Fibroblast of peridontal ligament (primary cell): ENCODE results near the gene VAMP2.

Source experiments
- DNase-seq: peaks from one replicate; pipeline ENCODE4 v3.0.0-alpha.2; 2010; ENCODE audit errors: extremely low read depth

The VAMP2 gene

DNA sequence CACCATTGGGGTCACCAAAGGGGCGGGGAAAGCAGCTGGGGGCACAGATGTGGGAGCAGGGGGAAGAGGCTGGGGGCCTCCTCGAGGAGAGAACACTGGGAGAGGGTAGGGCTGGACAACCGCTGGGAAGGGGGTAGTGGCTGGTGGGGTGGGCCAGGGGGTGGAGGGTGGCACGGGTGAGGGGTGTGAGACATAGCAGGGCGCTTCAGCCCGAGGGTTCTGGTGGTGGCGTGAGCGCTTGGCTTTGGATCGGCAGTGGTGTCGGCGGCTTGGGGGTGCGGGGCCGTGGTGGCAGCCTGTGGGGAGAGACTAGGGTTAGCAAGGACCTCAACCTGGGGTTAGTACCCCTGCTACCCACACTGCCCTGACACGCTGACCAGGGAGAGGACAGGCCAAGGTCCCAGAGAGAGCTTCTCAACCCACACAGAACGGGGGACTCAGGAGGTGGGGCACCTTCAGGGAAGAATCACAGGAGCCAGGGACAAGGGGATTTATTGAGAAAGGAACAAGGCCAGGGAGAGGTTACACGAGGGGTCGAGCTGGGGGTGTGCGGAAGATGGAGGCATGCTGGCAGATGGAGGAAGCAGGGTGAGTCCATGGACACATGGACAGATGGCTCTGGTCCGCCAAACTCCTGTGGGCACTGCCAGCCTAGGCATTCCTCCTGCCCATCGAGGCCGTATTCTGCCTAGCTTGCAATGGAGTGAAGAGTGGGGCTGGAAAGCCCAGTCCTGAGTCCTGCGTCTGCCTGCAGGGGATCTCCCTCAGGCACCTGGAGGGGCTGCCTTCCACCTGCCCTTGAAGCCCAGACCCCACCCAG lies 19.0 kb downstream of the VAMP2 start:
- no peak for DNase-seq

DNA sequence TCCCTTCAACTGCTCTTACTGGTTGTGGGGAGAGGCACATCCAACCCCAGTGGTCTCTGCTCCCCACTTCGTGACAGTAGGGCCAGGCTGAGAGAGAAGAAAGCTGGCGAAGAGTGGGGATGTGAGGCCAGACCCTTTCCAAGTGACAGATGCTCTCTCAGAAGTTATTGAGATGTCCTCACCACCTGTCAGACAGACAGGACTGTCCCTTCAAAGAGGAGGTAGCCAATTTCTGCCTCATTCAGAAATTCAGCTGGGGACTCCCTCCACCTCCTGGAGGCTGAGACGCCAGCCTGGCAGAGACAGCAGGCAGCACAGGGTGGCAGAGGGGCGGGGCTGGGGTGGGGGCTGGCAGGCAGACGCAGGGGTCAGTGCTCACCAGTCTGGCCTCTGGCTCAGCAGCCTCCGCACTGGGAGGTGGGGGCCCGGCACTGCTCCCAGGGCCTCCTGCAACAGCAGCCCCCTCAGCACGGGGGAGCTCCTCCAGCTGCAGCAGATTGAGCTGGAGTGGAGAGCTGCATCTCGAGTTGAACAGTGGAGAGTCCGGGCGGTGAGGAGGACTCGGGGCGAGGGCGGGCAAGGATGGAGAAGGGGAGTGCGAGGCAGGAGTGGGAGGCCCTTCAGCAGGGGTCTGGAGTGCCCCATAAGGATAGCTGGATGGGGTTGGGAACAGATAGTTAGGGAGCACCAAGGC lies 19.7 kb downstream of the VAMP2 start:
- no peak for DNase-seq

DNA sequence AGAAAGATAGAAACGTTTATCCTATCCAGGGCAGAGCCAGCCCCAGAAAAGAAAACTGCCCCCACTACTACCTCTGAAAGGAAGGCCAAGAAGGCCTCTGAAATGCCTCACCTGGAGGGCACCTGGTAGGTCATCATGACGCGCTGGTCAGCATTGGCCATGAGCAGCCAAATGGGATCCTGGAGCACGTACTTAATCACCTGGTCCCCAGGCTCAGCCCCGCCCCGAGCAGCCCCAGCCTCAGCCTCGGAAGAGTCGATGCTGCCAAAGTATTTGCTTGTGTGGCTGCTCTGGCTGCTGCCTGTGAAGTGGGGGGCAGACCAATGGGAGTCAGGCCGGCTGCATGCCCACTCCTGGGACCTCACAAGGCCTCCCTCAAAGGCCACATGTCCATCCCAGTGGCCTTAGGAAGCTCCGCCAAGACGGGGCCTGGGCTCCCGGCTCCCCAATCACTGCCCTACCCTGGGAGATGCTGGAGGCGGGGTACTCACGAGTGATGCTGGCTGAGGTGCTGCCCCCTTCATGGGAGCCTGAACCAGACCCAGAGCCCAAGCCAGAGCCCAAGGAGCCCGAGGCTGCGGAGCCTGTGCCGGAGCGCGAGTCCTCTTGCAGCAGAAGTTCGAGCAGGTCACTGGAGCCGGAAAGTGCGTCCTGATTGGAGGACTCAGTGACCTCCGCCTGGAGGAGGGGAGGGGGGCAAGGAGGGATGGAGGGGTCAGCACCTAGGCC lies 20.4 kb downstream of the VAMP2 start:
- DNase-seq, result no peak

DNA sequence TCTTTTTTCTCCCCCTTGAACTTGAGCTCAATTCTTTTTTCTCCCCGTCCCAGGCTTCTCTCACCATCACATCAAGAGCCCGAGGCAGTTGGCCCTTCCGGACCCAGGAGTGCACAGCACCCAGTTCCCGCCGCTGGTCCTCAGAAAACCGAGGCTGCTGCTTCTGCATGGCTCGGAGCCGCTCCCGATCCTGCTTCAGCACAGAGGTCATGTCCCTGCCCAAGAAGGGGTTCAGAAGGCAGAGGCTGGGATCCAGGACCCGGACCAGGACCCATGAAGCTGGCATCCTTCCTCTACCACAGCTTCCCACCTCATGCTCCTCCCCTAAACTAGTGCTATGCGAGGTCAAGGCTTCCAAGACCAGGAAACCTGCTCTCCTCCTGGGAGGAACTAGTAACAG lies 21.0 kb downstream of the VAMP2 start:
- no peak for DNase-seq

DNA sequence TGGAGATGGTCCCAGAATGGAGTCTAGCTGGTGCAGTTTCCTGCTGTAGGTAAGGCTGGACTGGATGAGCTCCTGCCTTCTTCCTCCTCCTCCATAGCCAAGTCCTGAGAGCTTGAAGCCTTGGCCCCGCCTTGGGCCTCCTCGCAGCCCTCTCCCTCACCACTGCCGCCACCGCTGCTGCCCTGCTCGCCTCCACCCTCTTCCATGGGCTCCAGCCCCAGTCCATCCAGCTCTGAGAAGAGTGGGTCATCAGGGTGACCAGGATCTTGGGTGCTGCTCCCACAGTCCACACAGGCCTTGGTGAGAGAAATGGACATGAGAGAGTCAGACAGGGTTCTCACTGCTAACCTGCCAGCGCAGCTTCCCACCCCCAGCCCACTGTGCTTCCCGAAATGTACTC lies 21.7 kb downstream of the VAMP2 start:
- DNase-seq, result no peak

DNA sequence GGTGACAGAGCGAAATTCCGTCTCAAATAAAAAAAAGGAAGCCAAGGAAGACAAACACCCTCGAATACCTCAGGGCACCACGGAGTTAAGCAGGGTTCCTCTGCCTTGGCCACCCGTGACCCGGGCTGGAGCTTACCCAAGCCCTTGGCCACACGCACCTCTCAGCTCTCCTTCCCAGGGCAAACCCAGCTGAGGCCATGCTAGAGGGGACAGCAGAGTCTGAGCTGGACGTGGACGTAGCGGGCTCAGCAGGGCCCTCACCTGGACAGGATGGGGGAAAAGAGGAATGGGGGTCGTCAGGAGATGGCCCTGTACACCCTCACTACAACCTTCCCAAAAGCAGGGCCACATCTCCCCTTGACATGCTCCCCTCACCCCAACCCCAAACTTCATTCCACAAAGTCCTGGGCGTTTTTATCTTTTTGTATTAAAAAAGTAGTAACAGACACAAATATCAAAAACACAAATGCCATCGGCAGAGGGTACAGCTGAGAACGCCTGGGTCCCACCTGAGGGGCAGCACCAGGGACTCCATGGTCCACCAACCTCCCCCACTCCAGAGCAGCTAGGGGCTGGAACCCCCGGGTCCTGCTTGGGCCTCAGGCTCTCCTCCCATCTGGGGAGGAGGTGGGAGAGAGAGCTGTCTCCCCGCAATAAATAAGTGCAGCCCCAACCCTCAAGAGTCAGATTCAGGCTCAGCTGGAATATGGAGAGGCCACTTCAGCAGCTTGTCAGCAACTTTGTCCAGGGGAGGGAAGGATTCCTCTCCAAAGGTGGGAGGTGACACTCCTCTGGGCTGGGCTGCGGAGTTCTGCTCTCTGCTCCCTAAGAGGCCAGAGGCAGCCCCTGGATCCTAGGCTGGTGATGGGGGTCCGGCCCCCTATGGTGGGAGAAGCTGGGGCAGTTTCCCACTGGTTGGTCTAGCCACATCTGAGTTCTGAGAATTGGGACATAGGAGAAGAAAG lies 22.4 kb downstream of the VAMP2 start:
- DNase-seq, result no peak

DNA sequence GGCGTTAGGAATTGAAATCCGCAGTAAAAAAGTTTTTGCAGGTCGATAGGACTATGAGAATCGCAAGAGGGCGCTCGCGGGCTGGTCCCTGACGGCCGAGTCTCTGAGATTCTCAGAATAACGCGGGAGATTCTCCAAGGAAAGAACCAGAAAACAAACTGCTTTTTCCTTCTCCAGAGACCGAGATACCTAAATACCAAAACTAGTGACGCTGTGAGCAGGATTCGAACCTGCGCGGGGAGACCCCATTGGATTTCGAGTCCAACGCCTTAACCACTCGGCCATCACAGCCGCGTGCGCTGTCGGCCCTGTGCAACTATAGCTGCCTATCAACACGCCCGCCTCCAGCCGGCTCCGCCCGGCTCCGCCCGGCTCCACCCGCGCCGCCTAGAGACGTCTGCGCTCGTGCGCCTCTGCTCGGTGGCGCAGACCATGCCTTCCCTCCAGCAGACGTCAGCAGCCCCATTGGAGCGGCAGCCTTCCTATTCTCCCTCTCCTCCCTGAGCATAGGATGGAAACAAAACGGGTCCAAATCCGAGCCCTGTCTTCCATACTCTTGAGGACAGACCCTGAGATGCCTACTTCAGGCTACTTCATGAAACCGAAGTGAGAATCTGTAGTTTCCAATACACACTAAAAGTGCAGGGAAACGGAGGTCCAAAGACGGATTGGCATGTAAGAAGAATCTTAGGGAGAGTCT lies 23.9 kb downstream of the VAMP2 start:
- peak; percentile 99 for DNase-seq

DNA sequence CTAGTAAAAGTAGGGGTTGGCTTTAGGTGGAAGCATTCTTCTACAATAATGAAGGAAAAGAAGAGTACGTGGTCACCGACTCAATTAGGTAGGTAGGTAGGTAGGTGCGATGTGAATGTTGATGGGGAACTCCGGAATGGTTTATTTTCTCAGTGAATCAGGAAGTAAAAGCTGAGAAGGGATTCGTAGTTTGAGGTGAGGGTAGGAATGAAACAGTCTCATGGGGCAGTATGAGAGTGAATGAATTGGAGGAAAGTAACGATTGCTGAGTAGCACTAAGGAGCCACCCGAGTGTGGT lies 24.4 kb downstream of the VAMP2 start:
- no peak for DNase-seq

DNA sequence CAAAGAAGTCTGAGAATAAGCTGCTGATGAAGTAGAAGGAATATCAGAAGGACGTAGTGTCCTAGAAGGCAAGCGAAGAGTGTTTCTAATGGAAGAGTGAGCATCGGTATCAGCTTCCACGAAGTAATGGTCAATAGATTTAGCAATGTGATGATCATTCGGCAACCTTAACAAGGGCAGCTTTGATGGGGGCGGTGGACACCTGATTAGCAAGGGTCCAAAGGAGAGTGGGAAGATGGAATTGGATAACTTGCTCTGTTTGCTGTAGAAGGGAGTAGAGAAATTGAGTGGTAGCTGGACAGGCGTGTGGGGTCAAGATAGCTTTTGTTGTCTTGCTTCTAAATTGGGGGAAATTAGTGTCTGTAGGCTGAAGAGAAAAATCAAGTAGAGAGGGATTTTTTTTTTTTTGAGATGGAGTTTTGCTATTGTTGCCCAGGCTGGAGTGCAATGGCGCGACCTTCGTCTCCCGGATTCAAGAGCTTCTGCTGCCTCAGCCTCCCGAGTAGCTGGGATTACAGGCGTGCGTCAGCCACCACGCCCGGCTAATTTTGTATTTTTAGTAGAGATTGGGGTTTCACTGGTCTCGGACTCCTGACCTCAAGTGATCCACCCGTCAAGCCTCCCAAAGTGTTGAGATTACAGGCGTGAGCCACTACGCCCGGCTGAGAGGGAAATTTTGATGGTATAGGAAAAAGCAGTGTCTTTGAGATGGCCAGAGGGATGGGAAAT lies 24.9 kb downstream of the VAMP2 start:
- DNase-seq, result no peak

DNA sequence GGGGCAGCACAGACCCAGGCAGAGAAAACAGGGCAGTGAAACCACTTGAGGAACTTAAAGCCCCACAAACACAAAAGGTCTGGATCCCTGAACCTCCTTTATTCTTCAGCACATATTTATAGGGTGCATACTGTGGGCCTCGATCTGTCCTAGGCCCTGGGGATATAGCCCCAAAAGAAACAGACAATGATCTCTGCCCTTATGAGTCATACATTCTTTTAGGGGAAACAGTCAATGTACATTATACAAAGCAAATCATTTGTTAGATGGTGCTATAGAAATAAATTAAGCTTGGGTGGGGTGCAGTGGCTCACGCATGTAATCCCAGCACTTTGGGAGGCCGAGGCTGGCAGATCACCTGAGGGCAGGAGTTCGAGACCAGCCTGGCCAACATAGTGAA lies 28.8 kb downstream of the VAMP2 start:
- DNase-seq, result no peak

DNA sequence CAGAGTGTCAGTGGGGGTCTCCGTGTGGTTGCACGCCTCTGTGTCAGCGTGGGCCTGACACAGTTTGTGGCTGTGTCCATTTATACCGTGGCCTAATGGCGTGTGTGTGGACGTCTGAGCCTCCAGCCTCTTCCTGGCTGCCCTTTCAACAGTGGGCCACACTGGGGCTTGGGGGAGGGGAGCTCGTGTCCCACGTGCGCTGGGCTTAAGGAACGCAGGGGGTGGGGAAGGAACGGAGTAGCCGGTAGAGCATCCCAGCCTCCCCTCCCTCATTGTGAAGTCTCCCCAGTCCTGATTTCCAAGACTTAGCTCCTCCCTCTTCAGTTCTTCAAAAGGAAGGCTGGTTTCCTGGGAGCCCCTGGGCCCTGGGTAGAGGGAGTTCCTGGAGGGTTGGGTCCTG lies 29.3 kb downstream of the VAMP2 start:
- no peak for DNase-seq

DNA sequence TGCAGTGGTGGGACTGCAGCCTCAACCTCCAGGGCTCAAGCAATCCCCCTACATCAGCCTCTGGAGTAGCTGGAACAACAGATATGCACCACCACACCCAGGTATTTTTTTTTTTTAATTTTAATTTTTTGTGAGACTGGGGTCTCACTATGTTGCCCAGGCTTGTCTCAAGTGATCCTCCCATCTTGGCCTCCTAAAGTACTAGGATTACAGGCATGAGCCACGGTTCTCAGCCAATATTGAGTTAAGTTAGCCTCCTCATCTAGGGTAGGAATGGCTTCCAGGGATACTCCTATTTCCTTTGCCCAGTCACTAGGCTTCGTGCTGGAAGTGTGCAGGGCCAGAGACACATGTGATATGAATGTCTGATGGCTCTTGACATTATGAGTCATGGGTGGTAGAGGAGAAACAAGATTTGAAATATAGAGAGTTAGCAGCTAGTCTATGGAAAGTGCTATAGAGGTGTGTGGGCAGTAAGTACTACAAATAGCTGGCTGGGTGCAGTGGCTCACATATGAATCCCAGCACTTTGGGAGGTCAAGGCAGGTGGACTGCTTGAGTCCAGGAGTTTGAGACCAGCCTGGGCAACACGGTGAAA lies 30.8 kb downstream of the VAMP2 start:
- DNase-seq, result no peak

DNA sequence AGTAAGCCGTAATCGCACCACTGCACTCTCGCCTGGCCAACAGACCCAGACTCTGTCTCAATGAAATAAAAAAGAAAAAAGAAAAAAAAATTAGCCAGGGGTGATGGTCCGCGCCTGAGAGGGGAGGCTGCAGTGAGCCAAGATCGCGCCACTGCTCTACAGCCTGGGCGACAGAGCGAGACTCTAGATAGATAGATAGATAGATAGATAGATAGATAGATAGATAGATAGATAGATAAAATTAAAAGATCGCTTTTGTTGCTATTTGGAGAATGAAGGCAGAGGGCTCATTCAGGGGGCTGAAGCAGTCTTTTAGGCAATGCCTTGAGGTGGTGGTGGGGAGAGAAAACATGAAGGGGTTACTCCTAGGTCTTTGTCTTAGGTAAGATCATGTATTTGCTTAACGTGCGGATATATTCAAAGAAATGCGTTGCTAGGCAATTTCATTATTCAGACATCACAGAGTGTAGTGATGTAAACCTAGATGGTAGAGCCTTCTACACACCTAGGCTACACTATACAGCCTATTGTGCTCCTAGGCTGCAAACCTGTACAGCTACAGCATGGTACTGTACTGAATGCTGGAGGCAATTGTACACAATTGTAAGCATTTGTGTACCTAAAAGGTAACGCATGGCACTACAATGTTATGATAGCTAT lies 34.5 kb downstream of the VAMP2 start:
- no peak for DNase-seq

DNA sequence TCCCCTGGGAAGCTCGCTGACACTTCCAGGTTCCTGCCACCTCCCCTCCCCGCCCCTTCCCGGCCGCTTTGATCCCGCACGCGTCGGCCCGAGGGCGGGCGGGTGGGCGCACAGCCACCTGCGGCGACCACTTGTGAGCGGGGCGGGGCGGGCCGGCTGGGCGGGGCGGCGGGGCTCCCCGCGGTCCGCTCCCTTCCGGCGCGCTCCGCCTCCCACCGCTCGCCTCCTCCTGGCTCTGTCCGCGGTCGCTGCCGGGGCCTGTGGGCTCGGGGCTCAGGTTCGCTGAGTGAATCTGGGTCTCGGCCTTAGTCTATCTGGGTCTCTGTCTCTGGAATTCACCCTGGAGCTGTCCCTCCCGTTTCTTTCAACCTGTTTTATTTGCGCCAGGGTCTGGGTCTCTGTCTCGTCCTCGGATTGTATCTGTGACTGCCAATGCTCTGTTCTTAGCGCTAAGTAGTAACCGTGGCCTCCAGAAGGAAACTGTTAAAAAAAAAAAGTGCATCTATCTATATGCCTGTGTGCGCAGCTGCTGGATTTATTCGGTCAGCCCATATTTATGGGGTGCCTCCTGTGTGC lies 36.2 kb downstream of the VAMP2 start:
- DNase-seq, result peak; percentile 45

DNA sequence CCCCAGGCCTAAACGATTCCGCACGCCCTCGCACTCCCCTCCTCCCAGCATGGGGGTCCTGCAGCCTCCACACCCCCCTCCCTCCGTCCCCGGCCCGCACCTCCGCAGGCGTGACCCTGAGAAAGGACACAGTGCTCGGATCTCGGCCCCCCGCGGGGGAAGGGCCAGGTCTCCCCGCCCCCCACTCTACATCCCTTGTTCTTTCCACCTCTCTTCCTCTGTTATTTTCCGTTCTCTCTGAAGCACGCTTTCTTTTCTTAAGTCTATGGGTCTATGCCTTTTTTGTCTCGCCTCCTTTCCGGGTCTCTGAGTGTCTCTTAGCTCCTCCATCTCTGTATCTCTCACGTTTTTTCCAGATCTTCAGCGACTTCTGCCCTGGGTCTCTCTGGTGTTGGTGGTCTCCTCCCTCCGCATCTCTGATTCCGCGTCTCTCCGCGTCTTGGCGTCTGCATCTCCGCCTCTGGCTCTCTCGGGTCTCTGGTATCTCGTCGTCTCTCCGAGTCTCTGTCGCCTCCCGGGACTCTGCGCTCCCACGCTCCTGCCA lies 36.7 kb downstream of the VAMP2 start:
- no peak for DNase-seq

DNA sequence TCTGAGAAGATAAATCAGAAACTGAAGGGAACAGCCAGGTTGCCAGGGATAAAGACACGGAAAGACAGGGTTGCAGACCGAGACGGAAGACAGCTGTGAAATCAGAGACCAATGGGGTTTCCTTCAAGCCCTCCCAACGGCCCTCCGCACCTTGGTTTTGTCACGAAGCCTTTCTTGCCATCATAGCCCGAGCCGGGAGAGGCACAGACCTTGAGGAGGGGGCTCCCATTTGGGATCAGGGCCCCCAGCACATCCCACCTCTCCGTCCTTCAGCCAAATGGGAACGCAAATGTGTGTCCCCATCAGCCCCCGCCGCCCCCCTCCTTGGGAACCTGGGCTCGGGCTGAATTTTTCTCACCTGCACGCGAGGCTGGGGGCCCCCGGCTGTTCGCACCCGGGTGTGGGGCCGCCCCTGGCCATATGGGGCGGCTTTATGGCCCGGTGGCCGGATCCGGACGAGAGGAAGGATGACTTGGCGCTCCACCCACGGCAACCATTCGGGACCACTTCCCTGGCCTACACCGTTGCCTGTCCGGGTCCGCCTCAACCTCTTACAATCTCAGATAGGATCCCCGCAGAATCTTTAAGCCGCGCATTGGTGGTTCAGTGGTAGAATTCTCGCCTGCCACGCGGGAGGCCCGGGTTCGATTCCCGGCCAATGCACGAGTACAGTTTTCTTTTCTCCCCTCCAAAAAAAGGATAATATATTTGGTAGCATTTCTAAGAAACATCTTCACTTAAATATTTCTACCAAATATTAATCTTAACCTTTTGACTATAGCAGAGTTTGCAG lies 37.4 kb downstream of the VAMP2 start:
- DNase-seq, result peak; percentile 70

DNA sequence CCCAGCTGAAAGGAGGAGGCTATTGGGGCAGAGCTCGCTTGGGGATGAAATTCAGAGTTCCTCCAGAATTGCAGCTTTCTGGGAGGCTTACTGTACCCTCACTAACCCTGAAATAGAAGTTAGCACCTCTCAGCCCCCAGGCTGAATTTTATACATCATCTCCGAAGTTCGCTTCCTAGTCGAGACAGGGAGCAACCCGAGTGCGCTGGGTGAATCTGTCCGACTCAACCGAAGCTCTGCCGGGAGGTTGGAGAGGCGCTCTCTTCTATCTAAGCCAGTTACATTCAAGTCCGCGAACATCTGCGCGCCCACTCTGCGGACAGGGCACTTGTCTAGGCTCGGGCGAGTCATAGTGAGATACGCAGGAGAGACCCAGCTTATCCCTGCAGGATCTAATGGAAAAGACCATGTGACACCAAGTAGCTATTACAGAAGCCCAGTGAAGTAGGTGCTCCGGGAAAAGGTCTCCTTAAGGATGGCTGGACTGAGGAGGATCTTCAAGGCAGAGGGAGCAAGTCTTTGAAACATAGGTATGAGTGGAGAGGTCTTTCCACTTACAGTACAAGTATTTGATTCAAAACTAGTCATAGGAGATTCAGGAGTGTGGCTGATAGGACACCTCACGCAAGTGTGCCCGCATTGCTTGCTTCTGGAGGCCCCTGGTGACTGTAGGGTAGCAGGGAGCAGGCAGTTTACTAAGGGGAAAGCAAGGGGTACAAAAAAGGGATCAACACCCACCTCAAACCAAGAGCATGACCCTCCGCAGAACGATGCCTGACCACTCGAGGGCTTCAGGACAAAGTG lies 38.2 kb downstream of the VAMP2 start:
- peak; percentile 33 for DNase-seq
